ENCODE data around the gene NDRG4.

The NDRG4 gene

GRCh38 chr16:58461056-58461455, 38.9 kb upstream of the NDRG4 start:
- CTCF ChIA-PET: interaction anchor here (0.7 kb wide), 1 partner anchor 380 kb away, joined by 3 read pairs; no protein-coding TSS in a partner anchor
- DNase-seq (ENCODE audit: low spot score): peak; percentile 23

DNA sequence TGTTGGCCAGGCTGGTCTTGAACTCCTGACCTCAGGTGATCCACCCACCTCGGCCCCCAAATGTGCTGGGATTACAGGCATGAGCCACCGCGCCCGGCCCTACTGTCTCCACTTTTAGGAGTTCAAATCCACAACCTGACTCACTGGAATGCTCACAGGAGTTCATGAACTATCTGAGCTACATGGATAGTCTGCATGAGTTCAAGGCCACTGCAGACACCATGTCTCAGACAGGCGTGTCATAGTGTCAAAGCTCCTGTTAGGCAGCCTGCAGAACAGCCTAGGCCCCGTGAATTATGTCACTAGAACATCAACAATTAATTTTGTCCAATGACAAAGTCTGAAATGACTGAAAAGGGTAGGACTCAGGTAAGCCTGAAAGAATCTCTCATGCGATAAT, 38.3 kb upstream of the NDRG4 start:
- TF ChIP-seq, protein P1, sequence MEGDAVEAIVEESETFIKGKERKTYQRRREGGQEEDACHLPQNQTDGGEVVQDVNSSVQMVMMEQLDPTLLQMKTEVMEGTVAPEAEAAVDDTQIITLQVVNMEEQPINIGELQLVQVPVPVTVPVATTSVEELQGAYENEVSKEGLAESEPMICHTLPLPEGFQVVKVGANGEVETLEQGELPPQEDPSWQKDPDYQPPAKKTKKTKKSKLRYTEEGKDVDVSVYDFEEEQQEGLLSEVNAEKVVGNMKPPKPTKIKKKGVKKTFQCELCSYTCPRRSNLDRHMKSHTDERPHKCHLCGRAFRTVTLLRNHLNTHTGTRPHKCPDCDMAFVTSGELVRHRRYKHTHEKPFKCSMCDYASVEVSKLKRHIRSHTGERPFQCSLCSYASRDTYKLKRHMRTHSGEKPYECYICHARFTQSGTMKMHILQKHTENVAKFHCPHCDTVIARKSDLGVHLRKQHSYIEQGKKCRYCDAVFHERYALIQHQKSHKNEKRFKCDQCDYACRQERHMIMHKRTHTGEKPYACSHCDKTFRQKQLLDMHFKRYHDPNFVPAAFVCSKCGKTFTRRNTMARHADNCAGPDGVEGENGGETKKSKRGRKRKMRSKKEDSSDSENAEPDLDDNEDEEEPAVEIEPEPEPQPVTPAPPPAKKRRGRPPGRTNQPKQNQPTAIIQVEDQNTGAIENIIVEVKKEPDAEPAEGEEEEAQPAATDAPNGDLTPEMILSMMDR (conservative IDR thresholded peaks at IDR 0.05; ENCODE audit: low read depth): no peak
- no peak overlapping the region for H3K27ac ChIP-seq
- no peak for DNase-seq (ENCODE audit: low spot score)
- CTCF ChIA-PET: interaction anchor here (0.7 to 1.2 kb wide), 2 partner anchors 10 to 381 kb away, joined by 3 read pairs; no protein-coding TSS in a partner anchor
- POLR2A ChIA-PET (ENCODE audit: low non-redundant PET): no interaction called here

More at GRCh38 chr16:58461056-58461455, 38.9 kb upstream of the NDRG4 start:
- no peak overlapping the region for H3K27ac ChIP-seq
- TF ChIP-seq, protein P1 (conservative IDR thresholded peaks at IDR 0.05; ENCODE audit: low read depth): no peak
- POLR2A ChIA-PET (ENCODE audit: low non-redundant PET): no interaction called here

GRCh38 chr16:58462089-58462488, 37.9 kb upstream of the NDRG4 start:
- CTCF ChIA-PET: interaction anchor here (0.7 to 1.2 kb wide), 2 partner anchors 10 to 21 kb away, joined by 3 read pairs; no protein-coding TSS in a partner anchor
- TF ChIP-seq, protein P1 (conservative IDR thresholded peaks at IDR 0.05; ENCODE audit: low read depth): no peak
- DNase-seq (ENCODE audit: low spot score): no peak
- POLR2A ChIA-PET (ENCODE audit: low non-redundant PET): no interaction called here
- no peak overlapping the region for H3K27ac ChIP-seq

DNA sequence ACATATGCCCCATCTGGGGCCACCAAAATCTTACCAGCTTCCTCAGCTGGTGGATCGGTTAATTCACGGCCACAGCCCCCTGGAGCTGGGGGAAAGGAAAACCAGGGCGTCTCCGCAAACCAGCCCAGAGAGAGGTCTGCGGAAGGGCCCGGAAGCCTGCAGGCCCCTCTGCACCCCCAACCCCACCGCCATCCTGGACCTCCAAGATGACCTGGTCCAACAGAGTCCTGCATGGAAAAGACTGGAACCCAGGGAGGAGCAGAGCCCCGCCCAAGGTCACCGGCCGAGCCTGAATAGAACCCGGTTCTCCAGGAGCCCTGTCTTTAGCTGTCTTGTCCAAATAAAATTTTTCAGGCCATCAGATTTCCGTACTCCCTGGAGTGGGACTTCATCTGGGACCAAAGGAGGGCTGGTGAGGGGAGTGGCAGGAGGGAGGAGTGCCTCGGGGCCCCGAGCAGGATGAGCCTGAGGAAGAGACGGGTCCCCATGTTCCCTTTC, 37.4 kb upstream of the NDRG4 start:
- no peak overlapping the region for H3K27ac ChIP-seq
- TF ChIP-seq, protein P1 (conservative IDR thresholded peaks at IDR 0.05; ENCODE audit: low read depth): no peak
- no peak for DNase-seq (ENCODE audit: low spot score)
- POLR2A ChIA-PET (ENCODE audit: low non-redundant PET): interaction anchor here (0.6 kb wide), 1 partner anchor 128 kb away, joined by 5 read pairs; no protein-coding TSS in a partner anchor
- CTCF ChIA-PET: interaction anchor here (0.7 to 1.2 kb wide), 2 partner anchors 10 to 21 kb away, joined by 3 read pairs; no protein-coding TSS in a partner anchor

DNA sequence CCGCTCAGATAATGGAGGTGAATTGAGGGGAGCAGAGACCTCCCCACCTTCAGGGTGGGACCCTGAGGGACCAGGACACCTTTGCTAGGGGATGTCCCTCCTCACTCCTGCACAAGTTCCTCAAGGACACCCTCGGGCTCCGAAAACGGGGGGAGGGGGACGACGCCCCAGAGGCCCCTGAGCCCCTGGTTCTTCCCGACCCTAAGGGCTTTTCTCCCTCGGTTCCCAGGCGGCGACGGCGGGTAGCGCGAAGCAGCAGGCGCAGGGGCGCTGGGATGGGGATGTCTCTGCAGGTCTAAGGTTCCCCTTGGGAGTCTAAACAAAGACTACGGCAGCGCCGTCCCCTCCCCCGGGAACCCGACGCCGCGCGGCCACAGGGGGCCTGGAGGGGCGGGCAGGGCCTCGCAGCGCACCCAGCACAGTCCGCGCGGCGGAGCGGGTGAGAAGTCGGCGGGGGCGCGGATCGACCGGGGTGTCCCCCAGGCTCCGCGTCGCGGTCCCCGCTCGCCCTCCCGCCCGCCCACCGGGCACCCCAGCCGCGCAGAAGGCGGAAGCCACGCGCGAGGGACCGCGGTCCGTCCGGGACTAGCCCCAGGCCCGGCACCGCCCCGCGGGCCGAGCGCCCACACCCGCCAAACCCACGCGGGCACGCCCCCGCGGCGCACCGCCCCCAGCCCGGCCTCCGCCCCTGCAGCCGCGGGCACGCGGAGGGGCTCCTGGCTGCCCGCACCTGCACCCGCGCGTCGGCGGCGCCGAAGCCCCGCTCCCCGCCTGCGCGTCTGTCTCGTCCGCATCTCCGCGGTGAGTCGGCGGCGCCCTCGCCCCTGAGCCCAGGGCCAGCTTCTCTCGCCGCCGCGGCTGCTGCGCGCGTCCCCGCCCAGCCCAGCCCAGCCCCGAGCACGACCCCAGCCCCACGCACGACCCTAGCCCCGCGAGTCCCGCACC, 36.7 kb upstream of the NDRG4 start:
- ChIA-PET POLR2A (ENCODE audit: low non-redundant PET) (interaction anchor here (0.6 kb wide), 1 partner anchor 128 kb away, joined by 5 read pairs; no protein-coding TSS in a partner anchor), CTCF (no interaction called here)
- TF ChIP-seq, protein P1 (conservative IDR thresholded peaks at IDR 0.05; ENCODE audit: low read depth): no peak
- no peak overlapping the region for H3K27ac ChIP-seq
- no peak for DNase-seq (ENCODE audit: low spot score)

DNA sequence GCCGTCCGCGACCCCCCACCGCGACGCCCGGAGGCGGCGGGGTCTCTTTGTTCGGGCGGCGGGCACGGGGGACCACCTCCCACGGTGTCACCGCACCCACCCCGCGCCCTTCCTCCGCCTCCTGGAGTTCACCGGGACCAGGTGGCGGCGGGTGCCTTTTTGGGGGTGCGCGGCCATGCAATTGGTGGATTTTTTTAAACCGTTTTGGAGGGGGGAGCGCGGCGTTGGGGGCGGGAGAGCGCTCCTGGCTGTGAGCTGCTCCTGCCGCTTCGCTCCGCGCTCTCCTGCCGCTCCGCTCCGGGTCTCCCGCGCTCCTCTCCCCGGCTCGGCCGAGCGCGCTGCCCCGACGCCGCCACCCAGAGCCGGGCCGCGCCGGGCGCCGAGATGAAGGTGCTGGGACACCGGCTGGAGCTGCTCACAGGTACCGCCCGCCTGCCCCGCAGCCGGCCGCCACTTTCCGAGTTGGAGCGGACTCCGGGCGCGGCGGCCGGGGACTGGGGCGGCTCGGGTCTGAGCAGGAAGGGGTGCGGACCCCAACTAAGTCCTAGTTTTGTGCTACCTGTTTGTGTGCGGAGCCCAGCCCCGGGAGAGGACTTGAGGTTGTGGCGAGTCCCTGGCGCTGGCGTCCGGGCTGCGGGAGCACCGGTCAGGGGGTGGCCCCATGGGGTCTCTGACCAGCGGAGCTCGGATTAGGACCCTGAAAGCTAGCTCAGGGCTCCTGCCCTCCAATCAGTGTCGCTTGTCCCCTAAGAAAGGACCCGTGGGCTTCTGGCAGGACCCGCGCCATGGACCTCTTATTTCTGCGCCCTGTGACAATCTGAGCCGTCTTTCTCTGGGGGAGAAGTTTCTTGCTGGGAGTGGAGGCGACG, 35.7 kb upstream of the NDRG4 start:
- DNase-seq (ENCODE audit: low spot score): no peak
- POLR2A ChIA-PET (ENCODE audit: low non-redundant PET): no interaction called here
- TF ChIP-seq, protein P1 (conservative IDR thresholded peaks at IDR 0.05; ENCODE audit: low read depth): no peak
- H3K27ac ChIP-seq: no peak overlapping the region
- CTCF ChIA-PET: interaction anchor here (1.0 kb wide), 1 partner anchor 23 kb away, joined by 4 read pairs; no protein-coding TSS in a partner anchor

Measured in RWPE1 (cell line).